NCI-H774 (cell line): ENCODE results near the gene COL4A6.
"Not testable (repeated sequence)": the region's sequence is repeated elsewhere in the genome, so short reads cannot be mapped to it uniquely, and the experiment has no call there.

Source experiments
- DNase-seq: peaks from one replicate; lab custom pipeline; 2025; lab: John Stamatoyannopoulos, UW

Gene COL4A6

DNA sequence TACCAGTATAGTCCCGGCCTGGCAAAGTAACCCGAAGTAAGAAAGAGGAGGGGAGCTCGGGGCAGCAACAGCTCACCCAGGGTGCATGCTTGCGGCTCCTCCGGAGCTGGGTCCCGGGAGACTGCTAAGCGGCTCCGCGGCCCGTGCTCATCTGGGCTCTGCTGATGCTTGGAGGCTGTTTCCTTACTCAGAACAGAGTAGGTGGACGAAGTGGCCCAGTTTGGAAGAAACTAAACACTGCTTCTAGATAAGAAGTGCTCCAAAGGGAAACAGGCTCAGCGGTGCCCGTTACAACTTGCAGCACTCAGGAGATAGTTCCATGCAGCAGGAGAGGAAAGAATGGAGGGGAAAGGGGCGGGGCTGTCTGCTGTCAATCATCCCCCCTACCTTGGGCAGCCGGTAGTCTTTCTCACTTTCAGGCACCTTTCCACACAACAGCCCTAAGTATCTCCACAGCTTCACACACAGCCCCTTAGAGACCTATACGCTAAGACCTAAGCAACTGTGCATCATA, at the start of gene COL4A6:
Gene COL4A6 (minus strand): TSS at position 313 of the 514 bp plus-strand sequence. CDS start 226 bp downstream, at position 87.
- DNase-seq, result no peak

DNA sequence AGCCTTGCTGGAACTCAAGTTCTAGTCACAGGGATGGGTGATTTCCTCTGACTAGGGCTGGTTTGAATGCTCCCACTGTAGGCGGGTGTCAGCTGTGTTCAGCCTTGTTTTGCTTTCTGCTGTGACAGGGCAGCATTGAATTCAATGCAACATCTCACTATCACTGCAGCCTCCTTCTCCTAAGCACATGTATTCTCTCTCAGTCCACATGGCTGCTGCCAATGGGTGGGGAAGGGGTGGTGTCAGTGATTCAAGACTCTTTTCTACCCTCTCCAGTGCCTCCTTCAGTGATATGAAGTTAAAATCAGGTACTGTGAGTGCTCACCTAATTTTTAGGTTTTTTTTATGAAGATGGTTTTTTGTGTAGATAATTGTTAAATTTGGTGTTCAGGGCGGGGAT, 47.7 kb upstream of the COL4A6 start:
- DNase-seq, result no peak

DNA sequence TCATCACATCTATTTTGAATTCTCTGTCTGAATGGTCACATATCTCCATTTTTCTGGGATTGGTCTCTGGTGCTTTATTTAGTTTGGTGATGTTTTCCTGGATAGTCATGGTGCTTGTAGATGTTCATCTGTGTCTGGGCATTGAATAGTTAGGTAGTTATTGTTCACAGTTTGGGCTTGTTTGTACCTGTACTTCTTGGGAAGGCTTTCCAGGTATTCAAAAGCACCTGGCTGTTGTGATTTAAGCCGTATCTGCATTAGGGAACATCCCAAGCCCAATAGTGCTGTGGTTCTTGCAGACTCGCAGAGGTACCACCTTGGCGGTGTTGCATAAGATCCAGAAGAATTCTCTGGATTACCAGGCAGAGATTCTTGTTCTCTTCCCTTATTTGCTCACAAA, 46.0 kb upstream of the COL4A6 start:
- DNase-seq, result no peak

DNA sequence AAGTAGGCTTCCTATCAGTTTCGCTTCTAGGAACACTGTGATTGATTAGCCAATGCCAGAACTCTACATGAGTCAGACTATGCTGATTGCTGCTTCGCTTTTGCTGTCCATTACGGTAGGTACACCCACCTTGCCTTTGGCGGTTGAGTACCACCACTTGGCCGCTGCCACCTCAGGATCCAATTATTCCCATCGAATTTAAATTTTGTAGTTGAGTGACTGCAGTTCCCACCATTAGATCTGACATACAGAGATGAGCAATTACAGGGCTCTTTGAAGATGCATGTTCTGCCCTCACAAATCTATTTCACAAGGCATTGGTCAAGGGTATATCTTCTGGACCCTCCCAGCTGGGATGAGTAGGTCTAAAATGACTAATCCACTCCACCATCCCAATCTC, 43.3 kb upstream of the COL4A6 start:
- not testable (repeated sequence) for DNase-seq

DNA sequence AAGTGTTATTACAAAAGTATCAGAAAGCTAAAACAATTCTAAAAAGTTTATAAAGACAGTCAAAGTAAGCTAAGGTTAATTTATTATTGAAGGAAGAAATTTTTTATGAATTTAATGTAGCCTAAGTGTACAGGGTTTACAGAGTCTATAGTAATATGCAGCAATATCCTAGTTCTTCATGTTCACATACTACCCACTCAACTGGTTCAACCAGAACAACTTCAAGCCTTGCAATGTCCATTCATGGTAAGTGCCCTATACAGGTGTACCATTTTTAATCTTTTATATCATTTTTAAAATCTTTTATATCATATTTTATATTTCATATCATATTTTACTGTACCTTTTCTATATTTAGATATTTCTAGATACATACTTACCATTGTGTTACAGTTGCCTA, 35.8 kb upstream of the COL4A6 start:
- no peak for DNase-seq

DNA sequence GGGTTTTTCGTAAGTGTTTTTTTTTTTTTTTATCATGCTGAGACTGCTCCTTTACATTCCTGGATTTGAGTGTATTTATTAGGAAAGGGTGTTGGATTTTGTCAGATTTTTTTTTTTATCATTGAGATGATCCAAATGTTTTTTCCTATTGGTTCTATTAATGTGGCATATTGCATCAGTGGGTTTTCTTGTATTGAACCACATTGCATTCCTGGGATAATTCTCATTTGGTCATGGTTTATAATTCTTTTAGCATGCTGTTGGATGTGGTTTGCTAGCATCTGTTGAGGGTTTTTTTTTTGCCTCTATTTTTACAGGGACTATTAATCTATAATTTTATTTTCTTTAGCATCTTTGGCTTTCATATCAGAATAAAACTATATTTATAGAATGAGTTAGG, 30.3 kb upstream of the COL4A6 start:
- no peak for DNase-seq

DNA sequence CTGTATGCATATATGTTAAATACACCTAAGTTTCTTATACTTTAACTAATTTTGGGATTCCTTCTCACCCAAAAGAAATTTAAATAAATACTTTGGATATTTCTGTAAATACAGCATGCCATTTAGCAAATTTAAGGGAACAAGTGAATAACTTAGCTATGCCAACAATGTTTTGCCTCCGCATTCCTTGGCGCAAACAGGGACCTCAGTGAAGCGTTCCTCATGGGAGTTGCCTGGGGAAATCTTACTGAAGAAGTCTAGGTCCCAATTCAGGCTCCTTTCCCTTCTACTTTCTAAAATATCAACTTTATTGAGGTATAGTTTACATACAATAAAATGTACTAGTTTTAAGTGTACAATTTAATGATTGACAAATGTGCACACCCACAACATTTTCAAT, 26.4 kb upstream of the COL4A6 start:
- no peak for DNase-seq

DNA sequence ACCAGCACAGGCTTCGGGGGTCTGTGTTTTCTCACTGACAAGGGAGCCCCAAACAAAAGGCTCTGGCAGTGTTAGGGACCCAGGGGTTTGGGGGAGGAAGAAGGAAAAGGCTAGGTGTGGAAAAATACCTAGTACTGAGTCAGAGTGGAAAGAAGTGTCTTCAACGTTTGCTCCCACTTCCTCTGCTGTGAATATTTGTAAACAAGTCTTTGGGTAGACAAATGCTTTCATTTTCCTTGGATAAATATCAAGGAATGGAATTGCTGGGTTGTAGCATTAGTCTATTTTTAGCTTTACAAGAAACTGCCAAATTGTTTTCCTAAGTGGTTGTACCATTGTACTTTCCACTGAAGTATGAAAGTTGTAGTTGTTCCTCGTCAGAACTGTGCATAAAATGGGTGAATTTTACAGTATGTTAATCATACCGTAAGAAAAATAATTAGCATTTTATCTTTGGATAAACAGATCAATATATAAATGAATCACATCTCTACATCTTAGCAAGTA, 18.8 kb upstream of the COL4A6 start:
- no peak for DNase-seq

DNA sequence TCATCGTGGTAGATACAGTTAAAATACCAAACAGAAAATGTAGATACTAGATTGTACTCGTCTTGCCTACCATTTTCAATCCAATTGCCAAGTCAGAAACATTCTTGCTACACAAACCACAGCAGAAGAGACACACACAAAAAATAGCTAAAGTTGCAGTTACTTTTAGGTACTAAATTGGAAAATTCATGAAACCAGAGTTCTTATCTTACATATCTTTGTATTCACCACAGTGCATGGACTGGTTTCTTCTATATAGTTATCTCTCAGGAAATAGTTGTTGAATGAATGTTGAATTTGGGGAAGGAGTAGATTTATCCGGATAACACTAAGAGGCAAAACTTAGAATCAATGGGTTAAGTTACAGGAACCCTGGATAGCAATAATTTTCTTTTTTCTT, 15.6 kb upstream of the COL4A6 start:
- DNase-seq, result no peak

DNA sequence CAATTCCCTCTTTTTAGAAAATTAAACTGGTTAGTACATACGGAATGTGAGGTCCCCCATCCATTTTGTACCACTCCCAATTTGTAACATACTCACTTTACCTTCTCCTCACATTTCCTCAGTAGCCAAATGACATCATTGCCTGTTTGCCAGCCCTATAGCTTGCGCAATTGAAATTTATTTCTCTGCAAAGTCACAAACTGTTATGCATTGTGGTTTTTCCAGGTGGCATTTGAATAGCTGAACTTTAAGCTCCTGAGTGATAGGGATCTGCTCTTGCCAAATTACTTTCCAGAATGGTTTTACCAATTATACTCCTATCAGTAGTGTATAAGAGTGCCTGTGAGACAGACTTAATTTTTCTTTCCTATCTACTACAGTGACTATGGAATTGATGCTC, 9.1 kb upstream of the COL4A6 start:
- no peak for DNase-seq

DNA sequence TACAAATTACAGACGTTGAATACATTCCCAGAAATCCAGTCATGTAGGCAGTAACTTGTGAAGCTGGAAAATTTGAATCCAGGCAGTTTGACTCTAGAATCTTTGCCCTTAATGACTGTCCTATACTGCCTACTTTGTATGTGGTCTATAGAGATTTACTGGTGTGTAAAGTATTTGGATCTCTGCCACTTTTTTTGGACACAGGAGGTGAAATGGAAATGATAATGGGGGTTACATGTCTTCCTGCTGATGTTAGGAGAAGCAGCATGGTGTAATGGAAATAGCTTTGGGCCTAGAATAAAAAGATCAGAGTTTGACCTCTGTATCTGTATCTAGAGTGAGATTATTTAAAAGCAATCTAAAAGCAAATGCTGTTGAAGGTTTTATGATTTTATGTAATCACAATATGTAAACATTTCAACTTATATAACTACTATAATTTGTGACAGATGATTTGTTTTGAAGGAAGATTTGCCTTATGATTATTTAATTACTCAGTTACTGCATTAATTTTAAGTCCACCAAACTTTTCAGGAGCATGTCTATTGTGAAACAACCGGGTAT, 4.8 kb upstream of the COL4A6 start:
- DNase-seq, result no peak

DNA sequence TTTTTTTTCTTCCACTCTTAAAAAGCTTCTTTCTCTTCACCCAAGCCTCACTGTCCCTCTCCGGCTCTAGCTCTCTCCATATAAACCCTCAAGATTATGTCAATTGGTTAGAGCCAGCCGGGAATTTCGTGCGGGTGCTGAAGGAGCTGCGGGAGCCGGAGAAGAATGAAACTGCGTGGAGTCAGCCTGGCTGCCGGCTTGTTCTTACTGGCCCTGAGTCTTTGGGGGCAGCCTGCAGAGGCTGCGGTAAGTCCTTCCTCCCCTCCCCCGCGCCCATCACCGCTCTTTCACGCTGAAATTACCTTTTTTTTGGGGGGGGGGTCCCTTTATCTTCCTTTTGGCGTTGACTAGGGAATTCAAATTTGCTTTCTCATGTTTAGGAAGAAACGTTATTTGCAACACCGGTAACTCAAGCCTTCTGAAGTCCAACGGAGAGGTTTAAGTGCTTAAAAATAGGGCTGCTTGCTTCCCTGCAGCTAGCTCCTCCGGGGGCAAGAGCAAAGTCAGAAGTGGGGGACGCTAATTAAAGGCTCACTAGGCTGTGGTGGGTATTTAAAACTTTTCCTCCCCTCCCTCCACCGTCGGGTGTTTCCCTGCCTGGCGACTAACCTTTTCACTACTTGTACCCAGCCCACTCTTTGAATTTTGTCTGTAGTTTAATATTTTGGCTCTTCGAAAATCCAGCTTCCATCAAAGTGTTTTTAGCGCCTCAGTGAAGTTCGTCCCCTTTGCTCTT, 1.9 kb upstream of the COL4A6 start:
- no peak for DNase-seq

DNA sequence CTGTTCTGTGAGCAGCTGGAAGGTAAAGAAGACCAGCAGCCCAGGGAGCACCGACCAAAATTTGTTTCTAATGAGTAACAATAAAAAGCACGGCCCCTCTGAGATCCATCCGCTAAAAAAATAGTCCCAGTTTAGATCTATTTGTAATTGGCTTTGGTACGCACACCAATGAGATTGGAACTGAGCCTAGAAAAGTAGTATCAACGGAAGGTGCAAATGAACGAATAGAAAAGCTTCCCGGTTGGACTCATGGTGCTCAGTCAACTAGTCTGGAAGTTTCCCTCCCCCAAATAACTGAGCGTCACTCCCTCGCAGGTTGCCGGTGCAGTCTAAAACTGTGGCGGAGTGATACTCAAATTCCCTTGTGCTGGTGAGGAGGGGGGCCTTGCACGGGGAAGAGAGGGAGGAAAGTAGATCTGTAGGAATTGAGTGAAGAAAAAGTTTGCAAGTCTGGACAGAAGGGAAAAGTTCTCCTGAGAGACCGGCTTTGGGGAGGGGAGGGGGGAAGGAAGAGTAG, 1.3 kb upstream of the COL4A6 start, which contains the start of gene COL4A5:
Gene COL4A5 (plus strand): TSS at position 413 of the 517 bp plus-strand sequence. CDS start 288 bp downstream, outside the sequence.
- DNase-seq, result peak; percentile 78

DNA sequence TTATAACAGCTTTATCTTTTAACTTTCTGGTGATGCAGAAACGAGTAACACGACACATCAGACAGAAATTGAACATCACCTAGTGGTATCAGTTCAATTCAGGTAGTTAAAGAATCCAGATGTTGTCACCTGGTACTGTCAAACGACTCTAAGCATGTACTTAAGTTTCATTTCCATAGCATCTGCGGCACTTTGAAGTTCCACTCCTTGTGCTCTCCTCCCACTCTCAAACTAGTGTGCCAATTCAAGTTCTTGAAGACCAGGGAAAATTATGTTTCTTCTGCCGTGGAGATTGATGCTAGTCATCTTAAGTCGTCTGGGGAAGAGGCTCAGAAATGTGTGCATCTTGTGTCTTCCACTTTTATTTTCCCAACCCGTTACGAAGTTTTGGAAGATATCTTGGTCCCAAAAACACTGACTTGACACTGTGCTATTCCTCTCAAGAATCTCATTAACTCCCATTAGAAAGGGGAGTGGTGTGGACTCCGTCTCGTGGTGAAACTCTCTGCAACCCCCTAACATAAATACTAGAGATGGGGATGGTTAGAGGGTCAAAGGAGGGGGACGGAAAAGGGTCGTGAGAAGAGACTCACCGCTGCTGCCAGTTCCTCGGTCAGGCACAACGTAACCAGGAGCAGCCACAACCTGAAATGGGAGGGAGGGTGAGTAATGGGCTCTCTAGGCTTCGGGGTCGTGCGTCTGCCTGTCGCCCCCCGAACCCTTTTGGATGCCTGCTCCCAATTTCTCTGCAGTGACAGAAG, 693 bp downstream of the COL4A6 start:
- DNase-seq, result no peak

DNA sequence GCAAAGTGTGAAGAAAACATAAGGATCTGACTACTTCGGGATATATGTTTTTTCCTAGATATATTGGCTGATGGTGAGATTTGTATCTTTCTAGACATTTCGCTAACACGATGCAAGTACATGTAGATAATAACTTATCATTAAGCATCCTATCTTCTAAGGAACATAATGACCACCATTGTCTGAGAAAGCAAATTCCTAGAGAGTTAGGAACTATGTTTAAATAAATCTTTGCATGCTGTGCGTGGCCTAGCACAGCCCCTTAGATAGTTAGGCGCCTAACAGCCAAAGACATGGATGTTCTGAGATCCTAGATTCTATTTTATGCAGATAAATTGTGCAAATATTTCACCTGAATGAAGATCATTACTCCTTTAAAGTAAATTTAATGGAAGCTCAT, 3.0 kb downstream of the COL4A6 start:
- DNase-seq, result no peak

DNA sequence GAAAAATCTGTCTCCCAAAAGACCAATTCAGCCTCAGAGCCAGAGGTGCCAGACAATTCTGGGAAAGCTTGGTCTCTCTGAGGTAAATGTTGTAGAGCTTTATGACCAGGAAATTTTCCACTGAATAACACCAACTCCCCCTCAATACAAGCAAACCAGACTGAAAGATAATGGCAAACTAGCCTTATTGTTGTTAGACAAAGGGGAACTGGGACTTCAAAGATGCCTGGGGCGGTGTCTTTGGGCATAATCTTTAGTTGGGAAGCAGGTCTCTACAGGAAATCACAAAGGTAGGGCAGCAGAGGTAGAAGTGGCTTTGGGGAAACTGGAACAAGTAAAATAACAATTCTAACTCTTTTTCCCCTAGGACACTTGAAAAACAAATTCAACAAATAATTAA, 12.0 kb downstream of the COL4A6 start:
- no peak for DNase-seq

DNA sequence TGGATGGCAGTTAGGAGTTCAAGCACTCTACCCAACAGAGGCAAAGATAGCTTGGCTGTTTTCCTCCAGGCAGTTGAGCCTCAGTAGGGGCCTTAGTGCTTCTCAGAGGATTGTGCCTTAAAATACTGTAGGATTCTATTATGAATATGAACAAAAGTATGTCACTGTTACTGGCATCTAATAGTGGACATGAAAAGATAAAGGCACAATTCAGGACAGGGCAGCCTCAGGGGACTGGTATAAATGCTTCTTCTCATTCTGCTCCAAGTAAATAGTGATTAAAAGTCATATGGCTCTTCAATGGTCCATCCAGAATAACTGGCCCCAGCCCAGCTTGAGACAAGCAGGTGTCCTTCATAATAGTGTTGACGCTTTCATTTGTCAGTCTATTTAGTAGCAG, 17.7 kb downstream of the COL4A6 start:
- peak; percentile 58 for DNase-seq

DNA sequence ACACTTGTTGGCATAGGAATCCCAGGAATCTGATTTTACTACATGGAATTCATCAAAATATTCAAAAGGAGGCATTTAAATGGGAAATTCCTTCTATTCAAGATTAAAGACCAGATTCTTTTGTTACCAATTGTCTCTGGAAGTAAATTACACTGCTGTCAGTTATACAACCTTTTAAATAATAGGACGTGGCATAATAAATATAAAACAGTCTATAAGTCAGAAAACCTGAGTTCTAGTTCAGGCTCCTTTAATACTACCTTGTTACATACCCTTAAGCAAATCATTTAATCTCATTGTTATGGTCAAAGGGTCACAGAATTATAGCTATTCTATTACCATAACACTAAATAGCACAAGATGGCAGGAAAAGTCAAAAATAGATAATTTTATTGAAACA, 18.8 kb downstream of the COL4A6 start:
- DNase-seq, result no peak

DNA sequence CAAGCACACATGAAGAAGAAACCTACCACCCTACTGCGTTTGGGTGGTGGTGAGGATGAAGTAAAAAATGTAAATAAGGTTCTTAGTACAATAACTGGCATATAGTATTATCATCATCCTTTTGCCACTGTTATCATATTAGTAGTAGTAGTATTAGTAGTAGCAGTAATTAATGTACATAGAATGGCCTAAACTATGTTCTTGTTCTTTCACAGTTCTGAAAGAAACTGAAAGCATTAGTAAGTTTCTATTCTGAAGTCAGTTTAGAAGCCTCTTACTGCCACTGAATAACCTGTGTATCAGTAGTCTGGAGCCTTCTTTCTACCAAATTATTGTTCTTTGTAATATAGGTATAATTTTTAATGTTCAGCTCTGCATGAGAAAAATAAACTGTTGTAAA, 21.0 kb downstream of the COL4A6 start:
- no peak for DNase-seq

DNA sequence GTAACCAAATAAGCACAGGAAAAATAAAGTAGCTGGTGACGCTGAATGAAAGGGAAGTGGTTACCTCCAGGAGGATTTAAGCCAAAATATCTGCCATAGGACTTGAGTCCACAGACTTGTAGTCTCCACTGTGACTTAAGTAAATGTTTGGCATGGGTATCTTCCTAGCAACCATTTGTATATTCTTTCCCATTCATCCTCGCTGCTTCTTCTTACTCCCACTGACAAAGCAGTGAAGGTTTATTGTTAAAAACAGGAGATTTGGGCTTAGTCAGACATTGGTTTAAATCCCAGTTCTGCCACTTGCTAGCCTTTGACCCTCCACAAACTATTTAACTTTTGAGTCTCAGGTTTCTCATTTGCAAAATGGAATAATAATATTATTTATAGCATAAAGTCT, 22.3 kb downstream of the COL4A6 start:
- DNase-seq, result no peak

DNA sequence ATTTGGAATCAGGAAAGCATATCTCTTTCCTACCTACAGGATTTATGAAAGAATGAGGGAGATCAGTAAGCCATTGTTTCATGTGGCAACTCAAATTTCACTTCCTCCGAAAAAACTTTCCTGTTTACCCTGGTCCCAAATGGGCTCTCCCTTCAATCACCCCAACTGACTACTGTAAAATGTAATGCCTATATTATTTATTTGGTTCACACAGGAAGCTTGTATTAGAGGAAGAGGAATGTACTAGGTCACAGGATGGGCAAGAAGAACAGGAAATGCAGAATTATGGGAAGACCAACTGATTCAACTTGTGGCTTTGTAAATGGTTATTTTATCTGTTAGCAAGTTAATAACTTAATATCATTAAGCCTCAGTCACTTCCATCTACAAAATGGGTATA, 23.1 kb downstream of the COL4A6 start:
- DNase-seq, result no peak

DNA sequence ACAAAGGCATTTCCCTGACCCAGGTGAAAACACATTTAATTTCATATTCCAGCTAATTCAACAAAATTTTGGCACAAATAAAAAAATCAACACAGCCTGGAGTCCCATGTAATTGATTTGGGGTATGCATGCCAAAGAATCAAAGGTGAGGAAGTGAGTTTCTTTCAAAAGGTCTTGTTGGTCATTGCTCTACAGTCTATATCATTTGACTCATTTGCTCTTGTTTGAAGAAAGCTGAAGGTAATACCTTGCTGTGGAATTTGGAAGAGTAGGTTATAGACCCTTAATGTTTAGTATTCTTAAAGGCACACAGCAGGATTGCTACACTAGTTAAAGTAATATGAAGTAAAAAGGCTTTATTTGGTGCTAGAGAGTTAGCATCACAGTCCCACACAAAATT, 25.4 kb downstream of the COL4A6 start:
- DNase-seq, result no peak
